ENCODE results near the gene SLIT3. TPM values are rescaled to one million over a fixed set of nuclear protein-coding genes. Genes with fewer than 3 reads are reported as not detected.

The SLIT3 gene
- total RNA-seq, 1 experiment from 2014 or later = 0.44 TPM

GRCh38 chr5:168699002-168699401 is 601.9 kb downstream of the SLIT3 start:
- H3K27ac ChIP-seq (ENCODE audit: low read length) = no peak overlapping the region
- no peak overlapping the region for H3K4me2 ChIP-seq (ENCODE audit: low read length)
- ATAC-seq (no peak), DNase-seq (no peak)
- ChIA-PET CTCF (no interaction called here), POLR2A (ENCODE audit: unreplicated experiment) (no interaction called here)
- no peaks in the 10 kb centered on the region for H3K9me3 ChIP-seq (ENCODE audit: low read length)
- H2AFZ ChIP-seq (ENCODE audit: low read length) = no peak overlapping the region
- H4K20me1 ChIP-seq (ENCODE audit: low read length) = no peaks in the 10 kb centered on the region
- H3K9ac ChIP-seq (ENCODE audit: low read length) = no peak overlapping the region
- no TSS peak for BruUV-seq (replicated peaks)
- intact Hi-C loops (cut with micrococcal nuclease) = no loop called here
- H3K36me3 ChIP-seq (ENCODE audit: low read depth, low read length) = no peaks in the 10 kb centered on the region
- H3K79me2 ChIP-seq (ENCODE audit: low read length) = no peaks in the 10 kb centered on the region
- H3K4me1 ChIP-seq (ENCODE audit: insufficient read depth, low read length) = no peaks in the 10 kb centered on the region
- TF ChIP-seq EZH2phosphoT487 (IDR thresholded peaks at IDR 0.05; ENCODE audit: borderline replicate concordance, low read length) = no peak
- no peak for TF ChIP-seq EZH2 (IDR thresholded peaks at IDR 0.05; ENCODE audit: low read length, unreplicated experiment)
- TF ChIP-seq CTCF (conservative IDR thresholded peaks at IDR 0.05; ENCODE audit: low read depth, low read length) = no peak
- H3K27me3 ChIP-seq (ENCODE audit: low read length) = no peaks in the 10 kb centered on the region
- H3K4me3 ChIP-seq (ENCODE audit: low read length) = no peak overlapping the region
- no peaks in the 10 kb centered on the region for H3F3A ChIP-seq (ENCODE audit: low read length, unreplicated experiment)
- no peaks in the 10 kb centered on the region for H3K9me2 ChIP-seq (replicated peaks; ENCODE audit: low read length)

- no peaks in the 10 kb centered on the region for H3K9me3 ChIP-seq (ENCODE audit: low read length)
- peak; percentile 38 for DNase-seq
- H4K20me1 ChIP-seq (ENCODE audit: low read length) = no peaks in the 10 kb centered on the region
- H3K4me2 ChIP-seq (ENCODE audit: low read length) = no peak overlapping the region
- ChIA-PET POLR2A (ENCODE audit: unreplicated experiment) (no interaction called here), CTCF (no interaction called here)
- H2AFZ ChIP-seq (ENCODE audit: low read length) = no peak overlapping the region
- H3K9me2 ChIP-seq (replicated peaks; ENCODE audit: low read length) = no peaks in the 10 kb centered on the region
- BruUV-seq (replicated peaks) = no TSS peak
- H3K9ac ChIP-seq (ENCODE audit: low read length) = no peak overlapping the region
- ATAC-seq = no peak
- H3K36me3 ChIP-seq (ENCODE audit: low read depth, low read length) = no peaks in the 10 kb centered on the region
- TF ChIP-seq EZH2phosphoT487 (IDR thresholded peaks at IDR 0.05; ENCODE audit: borderline replicate concordance, low read length) (no peak), CTCF (conservative IDR thresholded peaks at IDR 0.05; ENCODE audit: low read depth, low read length) (no peak), EZH2 (IDR thresholded peaks at IDR 0.05; ENCODE audit: low read length, unreplicated experiment) (no peak)
- H3K79me2 ChIP-seq (ENCODE audit: low read length) = no peaks in the 10 kb centered on the region
- no peak overlapping the region for H3K4me3 ChIP-seq (ENCODE audit: low read length)
- intact Hi-C loops (cut with micrococcal nuclease) = no loop called here
- peaks cover 6% of the 10 kb centered on the region for H3K27me3 ChIP-seq (ENCODE audit: low read length)
- H3F3A ChIP-seq (ENCODE audit: low read length, unreplicated experiment) = no peaks in the 10 kb centered on the region
- no peaks in the 10 kb centered on the region for H3K4me1 ChIP-seq (ENCODE audit: insufficient read depth, low read length)
- no peak overlapping the region for H3K27ac ChIP-seq (ENCODE audit: low read length)
These were observed 603.8 kb downstream of the SLIT3 start for GRCh38 chr5:168697034-168697720.

GRCh38 chr5:168696611-168697010 is 604.3 kb downstream of the SLIT3 start:
- H4K20me1 ChIP-seq (ENCODE audit: low read length) = no peaks in the 10 kb centered on the region
- BruUV-seq (replicated peaks) = no TSS peak
- ChIA-PET POLR2A (ENCODE audit: unreplicated experiment) (no interaction called here), CTCF (no interaction called here)
- H3K27ac ChIP-seq (ENCODE audit: low read length) = no peak overlapping the region
- H3K79me2 ChIP-seq (ENCODE audit: low read length) = no peaks in the 10 kb centered on the region
- H3K36me3 ChIP-seq (ENCODE audit: low read depth, low read length) = no peaks in the 10 kb centered on the region
- H3K27me3 ChIP-seq (ENCODE audit: low read length) = peaks cover 8% of the 10 kb centered on the region
- no peaks in the 10 kb centered on the region for H3F3A ChIP-seq (ENCODE audit: low read length, unreplicated experiment)
- ATAC-seq (no peak), DNase-seq (no peak)
- H3K9me2 ChIP-seq (replicated peaks; ENCODE audit: low read length) = no peaks in the 10 kb centered on the region
- intact Hi-C loops (cut with micrococcal nuclease) = no loop called here
- no peaks in the 10 kb centered on the region for H3K9me3 ChIP-seq (ENCODE audit: low read length)
- no peak overlapping the region for H3K4me3 ChIP-seq (ENCODE audit: low read length)
- H3K9ac ChIP-seq (ENCODE audit: low read length) = no peak overlapping the region
- H3K4me1 ChIP-seq (ENCODE audit: insufficient read depth, low read length) = no peaks in the 10 kb centered on the region
- TF ChIP-seq EZH2 (IDR thresholded peaks at IDR 0.05; ENCODE audit: low read length, unreplicated experiment) = no peak
- TF ChIP-seq CTCF (conservative IDR thresholded peaks at IDR 0.05; ENCODE audit: low read depth, low read length) = no peak
- H2AFZ ChIP-seq (ENCODE audit: low read length) = no peak overlapping the region
- H3K4me2 ChIP-seq (ENCODE audit: low read length) = no peak overlapping the region

Data from PC-3 (cell line).